Smooth muscle cell (in vitro differentiated cells): ENCODE data around the gene LIX1. TPM values are rescaled to one million over a fixed set of nuclear protein-coding genes. Genes with fewer than 3 reads are reported as not detected.
A peak's percentile ranks its signal among the peaks of the same experiment; 100 is the strongest.

Source experiments
- DNase-seq: peaks from one replicate; lab custom pipeline; 2025; ENCODE audit not compliant: unreplicated experiment; lab: John Stamatoyannopoulos, UW
- H2AFZ ChIP-seq: fragments of 200-600 bp; sonication (generic); 2 replicates; pipeline ENCODE4 v1.6.0; 2016; ENCODE audit warnings: antibody characterized with exemption, low read depth, mild to moderate bottlenecking
- H3F3A ChIP-seq: fragments of 200-600 bp; sonication (generic); 2 replicates; pipeline ENCODE4 v1.6.0; 2017; ENCODE audit warnings: antibody characterized with exemption, low read depth
- H3K27ac ChIP-seq: fragments of 200-600 bp; sonication (generic); 2 replicates; pipeline ENCODE4 v1.5.1; 2016; ENCODE audit warnings: low read depth, mild to moderate bottlenecking
- H3K27me3 ChIP-seq: fragments of 200-600 bp; sonication (generic); 2 replicates; pipeline ENCODE4 v1.6.1; 2016; ENCODE audit warnings: low read depth, mild to moderate bottlenecking
- H3K36me3 ChIP-seq: fragments of 200-600 bp; sonication (generic); 2 replicates; pipeline ENCODE4 v1.5.1; 2016; ENCODE audit warnings: low read depth
- H3K4me1 ChIP-seq: fragments of 200-600 bp; sonication (generic); 2 replicates; pipeline ENCODE4 v1.5.1; 2016; ENCODE audit warnings: low read depth
- H3K4me2 ChIP-seq: fragments of 200-600 bp; sonication (generic); 2 replicates; pipeline ENCODE4 v1.6.0; 2016; ENCODE audit warnings: mild to moderate bottlenecking
- H3K4me3 ChIP-seq: fragments of 200-600 bp; sonication (generic); 2 replicates; pipeline ENCODE4 v1.5.1; 2016; ENCODE audit warnings: mild to moderate bottlenecking
- H3K79me2 ChIP-seq: fragments of 200-600 bp; sonication (generic); 2 replicates; pipeline ENCODE4 v1.6.0; 2016; ENCODE audit warnings: low read depth, mild to moderate bottlenecking
- H3K9ac ChIP-seq: fragments of 200-600 bp; sonication (generic); 2 replicates; pipeline ENCODE4 v1.6.0; 2016; ENCODE audit warnings: low read depth
- H3K9me3 ChIP-seq: fragments of 200-600 bp; sonication (generic); replicated peaks from 2 replicates; pipeline ENCODE4 v1.5.1; 2016; ENCODE audit warnings: low read depth
- H4K20me1 ChIP-seq: fragments of 200-600 bp; sonication (generic); 2 replicates; pipeline ENCODE4 v1.6.0; 2016; ENCODE audit warnings: low read depth
- CTCF ChIP-seq: fragments of 200-600 bp; sonication (generic); IDR thresholded peaks from 2 replicates; pipeline ENCODE4 v1.5.1; 2017; ENCODE audit warnings: borderline replicate concordance, mild to moderate bottlenecking, antibody characterized with exemption; ENCODE audit not compliant: insufficient read depth, poor library complexity, severe bottlenecking
- WGBS: methylation state at CpG from one replicate; pipeline ENCODE4 v1.1.7; 2016; ENCODE audit warnings: low lambda C conversion rate; 5-methylcytosine and 5-hydroxymethylcytosine counted together
- polyA plus RNA-seq: library from polyadenylated mRNA; unstranded; fragments of >200 nt; fragmentation: Nextera tagmentation; extraction: Ambion mirVana; gene quantifications from 2 replicates; pipeline ENCODE4 v1.2.1, GENCODE V29; 2016
- total RNA-seq: library from RNA; depleted of rRNA; stranded (reverse); fragments of >200 nt; gene quantifications from 2 replicates; pipeline ENCODE4 v1.2.3, GENCODE V29; 2014

LIX1 gene
- total and polyA plus RNA-seq, 2 experiments from 2014 or later = 20.1 to 21.8 TPM

DNA sequence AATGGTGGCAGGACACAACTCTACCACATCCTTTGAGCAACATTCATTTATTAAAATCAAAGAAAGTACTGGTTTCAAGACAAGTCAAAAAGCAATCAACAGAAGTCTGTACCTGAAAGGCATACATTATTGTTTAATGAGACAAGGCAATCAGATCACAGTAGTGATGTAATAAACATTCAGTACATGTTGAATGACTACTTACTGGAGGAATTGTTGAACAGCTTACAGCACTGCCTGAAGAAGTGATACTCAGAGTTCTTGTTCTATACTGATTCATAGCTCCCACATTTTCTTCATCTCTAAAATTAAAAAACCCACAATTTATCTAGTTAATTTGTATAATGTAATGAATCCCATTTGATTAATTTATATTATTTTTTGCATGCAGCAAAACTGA lies 22.4 kb upstream of the LIX1 start:
- no peaks in the 10 kb centered on the region for H3K9me3 ChIP-seq
- H3K79me2 ChIP-seq = no peaks in the 10 kb centered on the region
- H3K4me1 ChIP-seq = no peaks in the 10 kb centered on the region
- H4K20me1 ChIP-seq = peaks cover 10% of the 10 kb centered on the region
- no peak for DNase-seq
- no peak overlapping the region for H3K4me3 ChIP-seq
- H3K9ac ChIP-seq = no peak overlapping the region
- H3K27me3 ChIP-seq = no peaks in the 10 kb centered on the region
- H3K4me2 ChIP-seq = no peak overlapping the region
- peaks cover 27% of the 10 kb centered on the region for H3K36me3 ChIP-seq
- no peak overlapping the region for H3K27ac ChIP-seq
- H2AFZ ChIP-seq = no peak overlapping the region
- TF ChIP-seq CTCF = no peak
- H3F3A ChIP-seq = peaks cover 12% of the 10 kb centered on the region

DNA sequence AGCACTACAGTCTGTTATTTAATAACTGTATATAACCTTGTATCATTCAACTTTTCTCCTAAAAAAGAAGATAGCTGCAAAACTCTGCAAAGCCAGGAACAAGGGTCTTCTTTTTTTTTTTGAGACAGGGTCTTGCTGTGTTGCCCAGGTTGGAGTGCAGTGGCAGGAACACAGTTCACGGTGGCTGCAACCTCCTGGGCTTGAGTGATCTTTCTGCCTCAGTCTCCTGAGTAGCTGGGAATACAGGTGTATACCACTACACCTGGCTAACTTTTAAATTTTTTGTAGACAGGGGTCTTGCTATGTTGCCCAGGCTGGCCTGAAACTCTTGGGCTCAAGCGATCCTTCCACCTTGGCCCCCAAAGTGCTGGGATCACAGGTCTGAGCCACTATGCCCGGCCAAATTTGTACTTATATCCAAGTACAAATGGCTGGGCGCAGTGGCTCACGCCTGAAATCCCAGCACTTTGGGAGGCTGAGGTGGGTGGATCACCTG lies 21.4 kb upstream of the LIX1 start:
- Histone ChIP-seq H3K4me1 (no peaks in the 10 kb centered on the region), H3K27ac (no peak overlapping the region), H3K9ac (no peak overlapping the region), H3K4me2 (no peak overlapping the region), H3K79me2 (no peaks in the 10 kb centered on the region), H3K9me3 (no peaks in the 10 kb centered on the region), H3K27me3 (no peaks in the 10 kb centered on the region), H4K20me1 (peaks cover 10% of the 10 kb centered on the region), H2AFZ (no peak overlapping the region), H3K4me3 (no peak overlapping the region), H3K36me3 (peaks cover 22% of the 10 kb centered on the region), H3F3A (peaks cover 12% of the 10 kb centered on the region)
- 97% methylated on average over 5 of the region's 5 CpGs for WGBS
- TF ChIP-seq CTCF = no peak
- no peak for DNase-seq

DNA sequence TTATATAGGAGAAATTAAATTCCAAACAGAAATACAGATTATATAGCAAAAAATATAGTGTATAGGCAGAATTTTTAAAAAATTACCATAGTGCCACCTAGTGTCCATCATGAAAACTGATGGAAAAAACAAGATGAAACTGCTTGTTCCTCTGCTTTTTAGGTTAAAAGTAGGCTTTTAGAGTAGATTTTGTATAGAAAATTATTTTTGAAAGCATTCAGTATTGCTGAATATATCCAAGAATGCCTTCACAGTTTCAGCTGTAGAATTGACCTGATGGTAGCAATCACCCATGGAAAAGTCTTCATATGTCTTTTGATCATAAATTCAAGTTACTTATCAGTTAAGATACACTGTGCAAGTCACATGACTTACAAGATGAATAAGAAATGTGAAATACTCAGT lies 21.0 kb upstream of the LIX1 start:
- H3K36me3 ChIP-seq = peaks cover 18% of the 10 kb centered on the region
- DNase-seq = no peak

More for the DNA sequence above, 21.0 kb upstream of the LIX1 start:
- Histone ChIP-seq H3K9ac (no peak overlapping the region), H4K20me1 (peaks cover 10% of the 10 kb centered on the region), H3K4me1 (no peaks in the 10 kb centered on the region), H3F3A (peaks cover 12% of the 10 kb centered on the region), H3K4me2 (no peak overlapping the region), H3K27me3 (no peaks in the 10 kb centered on the region), H3K27ac (no peak overlapping the region), H3K9me3 (no peaks in the 10 kb centered on the region), H3K4me3 (no peak overlapping the region), H3K79me2 (no peaks in the 10 kb centered on the region), H2AFZ (no peak overlapping the region)
- TF ChIP-seq CTCF = peak; percentile 69
